ENCODE data around the gene RNF214. TPM values are rescaled to one million over a fixed set of nuclear protein-coding genes. Genes with fewer than 3 reads are reported as not detected.
A peak's percentile ranks its signal among the peaks of the same experiment; 100 is the strongest.
"Not testable (repeated sequence)": the region's sequence is repeated elsewhere in the genome, so short reads cannot be mapped to it uniquely, and the experiment has no call there.

The RNF214 gene
- total RNA-seq, 1 experiment from 2014 or later: 1.7 TPM

GRCh38 chr11:117195761-117196160, 36.7 kb upstream of the RNF214 start:
- DNase-seq (ENCODE audit: low read depth): no peak
- in situ Hi-C loops (cut with HindIII; ENCODE audit: low pct_unique_long_range_greater_than_20kb, low sequenced_read_pairs): no loop called here

GRCh38 chr11:117197006-117197405, 35.5 kb upstream of the RNF214 start:
- no peak for DNase-seq (ENCODE audit: low read depth)
- in situ Hi-C loops (cut with HindIII; ENCODE audit: low pct_unique_long_range_greater_than_20kb, low sequenced_read_pairs): no loop called here

- in situ Hi-C loops (cut with HindIII; ENCODE audit: low pct_unique_long_range_greater_than_20kb, low sequenced_read_pairs): no loop called here
- no peak for DNase-seq (ENCODE audit: low read depth)
Observed at GRCh38 chr11:117197516-117198456, 34.7 kb upstream of the RNF214 start.

GRCh38 chr11:117198613-117199012, 33.9 kb upstream of the RNF214 start:
- in situ Hi-C loops (cut with HindIII; ENCODE audit: low pct_unique_long_range_greater_than_20kb, low sequenced_read_pairs): no loop called here
- DNase-seq (ENCODE audit: low read depth): no peak

DNA sequence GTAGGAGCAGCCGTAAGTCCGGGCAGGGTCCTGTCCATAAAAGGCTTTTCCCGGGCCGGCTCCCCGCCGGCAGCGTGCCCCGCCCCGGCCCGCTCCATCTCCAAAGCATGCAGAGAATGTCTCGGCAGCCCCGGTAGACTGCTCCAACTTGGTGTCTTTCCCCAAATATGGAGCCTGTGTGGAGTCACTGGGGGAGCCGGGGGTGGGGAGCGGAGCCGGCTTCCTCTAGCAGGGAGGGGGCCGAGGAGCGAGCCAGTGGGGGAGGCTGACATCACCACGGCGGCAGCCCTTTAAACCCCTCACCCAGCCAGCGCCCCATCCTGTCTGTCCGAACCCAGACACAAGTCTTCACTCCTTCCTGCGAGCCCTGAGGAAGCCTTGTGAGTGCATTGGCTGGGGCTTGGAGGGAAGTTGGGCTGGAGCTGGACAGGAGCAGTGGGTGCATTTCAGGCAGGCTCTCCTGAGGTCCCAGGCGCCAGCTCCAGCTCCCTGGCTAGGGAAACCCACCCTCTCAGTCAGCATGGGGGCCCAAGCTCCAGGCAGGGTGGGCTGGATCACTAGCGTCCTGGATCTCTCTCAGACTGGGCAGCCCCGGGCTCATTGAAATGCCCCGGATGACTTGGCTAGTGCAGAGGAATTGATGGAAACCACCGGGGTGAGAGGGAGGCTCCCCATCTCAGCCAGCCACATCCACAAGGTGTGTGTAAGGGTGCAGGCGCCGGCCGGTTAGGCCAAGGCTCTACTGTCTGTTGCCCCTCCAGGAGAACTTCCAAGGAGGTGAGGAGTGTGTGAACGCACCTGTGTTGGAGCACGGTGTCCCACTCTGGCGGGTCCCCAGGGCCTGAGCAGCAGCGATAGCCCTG, 33.2 kb upstream of the RNF214 start, which contains the start of gene TAGLN:
Gene TAGLN, plus strand, starts transcription at position 318 of the 863 bp plus-strand sequence. CDS start 3,644 bp downstream, outside the sequence.
- in situ Hi-C loops (cut with HindIII; ENCODE audit: low pct_unique_long_range_greater_than_20kb, low sequenced_read_pairs): no loop called here
- no peak for DNase-seq (ENCODE audit: low read depth)

DNA sequence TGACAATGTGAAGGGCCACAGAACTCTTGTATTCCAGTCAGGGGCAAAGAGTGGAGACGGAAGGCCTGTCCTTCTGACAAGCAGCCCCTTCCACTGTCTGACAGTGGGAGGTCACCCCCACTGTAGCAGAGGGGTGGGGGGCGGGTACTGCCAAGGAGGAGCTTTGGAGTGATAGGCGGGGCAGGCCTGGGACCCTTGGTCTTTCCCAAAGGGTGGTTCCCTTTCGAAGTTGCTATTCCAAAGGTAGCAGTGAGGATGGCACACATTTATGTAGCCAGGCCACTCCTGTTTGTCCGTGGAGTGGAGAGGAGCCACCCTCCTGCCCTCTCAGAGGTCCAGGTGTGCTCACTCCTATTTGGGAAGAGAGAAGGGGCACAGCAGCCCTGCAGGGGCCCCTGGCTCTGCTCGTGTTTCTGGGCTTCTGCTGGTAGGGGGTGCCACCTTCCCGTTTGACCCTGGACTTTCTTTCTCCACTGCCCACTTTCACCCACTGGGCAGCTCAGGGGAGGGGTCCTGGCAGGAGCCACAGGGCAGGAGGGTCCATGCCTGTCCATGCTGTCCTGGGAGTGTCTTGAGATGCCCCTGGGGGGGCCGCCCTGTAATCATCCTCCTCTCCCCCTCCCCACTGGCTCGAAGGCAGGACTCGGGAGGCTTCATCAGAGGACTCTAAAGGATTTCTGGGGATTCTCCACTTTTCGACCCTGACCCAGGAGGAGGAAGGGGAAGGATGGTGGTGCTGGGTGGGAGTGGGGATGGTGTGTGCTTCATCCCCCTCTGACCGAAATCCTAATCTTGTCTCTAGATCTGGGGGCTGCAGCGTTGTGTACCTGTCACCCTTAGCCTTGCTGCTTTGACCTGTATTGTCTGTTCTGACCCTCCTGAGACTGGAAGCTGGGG, 32.3 kb upstream of the RNF214 start:
- DNase-seq (ENCODE audit: low read depth): no peak
- in situ Hi-C loops (cut with HindIII; ENCODE audit: low pct_unique_long_range_greater_than_20kb, low sequenced_read_pairs): no loop called here

GRCh38 chr11:117200813-117201657, 31.4 kb upstream of the RNF214 start:
- in situ Hi-C loops (cut with HindIII; ENCODE audit: low pct_unique_long_range_greater_than_20kb, low sequenced_read_pairs): no loop called here
- DNase-seq (ENCODE audit: low read depth): no peak

- in situ Hi-C loops (cut with HindIII; ENCODE audit: low pct_unique_long_range_greater_than_20kb, low sequenced_read_pairs): no loop called here
- DNase-seq (ENCODE audit: low read depth): no peak
Observed at GRCh38 chr11:117201658-117202305, 30.7 kb upstream of the RNF214 start.

GRCh38 chr11:117202386-117203068, 29.9 kb upstream of the RNF214 start:
- no peak for DNase-seq (ENCODE audit: low read depth)

GRCh38 chr11:117203069-117203407, 29.4 kb upstream of the RNF214 start:
- in situ Hi-C loops (cut with HindIII; ENCODE audit: low pct_unique_long_range_greater_than_20kb, low sequenced_read_pairs): no loop called here
- no peak for DNase-seq (ENCODE audit: low read depth)

More at GRCh38 chr11:117202386-117203068, 29.9 kb upstream of the RNF214 start:
- in situ Hi-C loops (cut with HindIII; ENCODE audit: low pct_unique_long_range_greater_than_20kb, low sequenced_read_pairs): no loop called here

- no peak for DNase-seq (ENCODE audit: low read depth)
- in situ Hi-C loops (cut with HindIII; ENCODE audit: low pct_unique_long_range_greater_than_20kb, low sequenced_read_pairs): no loop called here
Observed at GRCh38 chr11:117204283-117205080, 28.0 kb upstream of the RNF214 start.

GRCh38 chr11:117205211-117205818, 27.2 kb upstream of the RNF214 start:
- in situ Hi-C loops (cut with HindIII; ENCODE audit: low pct_unique_long_range_greater_than_20kb, low sequenced_read_pairs): no loop called here
- DNase-seq (ENCODE audit: low read depth): no peak

DNA sequence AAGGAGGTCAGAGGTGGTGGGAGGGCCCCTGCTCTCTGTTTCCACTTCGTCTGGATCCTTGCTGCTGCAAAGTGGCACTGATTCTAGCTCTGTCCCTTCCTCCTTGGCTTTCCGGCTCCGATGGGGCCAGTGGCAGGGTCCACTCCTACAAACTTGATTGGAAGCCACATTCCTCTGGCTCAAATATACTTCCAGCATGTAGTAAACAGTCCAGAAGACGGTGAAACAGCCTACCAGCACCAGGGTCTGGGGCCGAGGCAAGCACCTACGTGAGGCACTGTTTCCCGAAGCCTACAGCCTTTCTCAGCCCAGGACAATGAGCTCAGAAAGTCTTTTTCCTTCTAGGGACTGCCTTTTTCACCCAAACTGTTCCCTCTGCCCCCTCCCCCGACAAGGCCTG, 26.4 kb upstream of the RNF214 start:
- in situ Hi-C loops (cut with HindIII; ENCODE audit: low pct_unique_long_range_greater_than_20kb, low sequenced_read_pairs); DNase-seq (ENCODE audit: low read depth): not testable (repeated sequence)

DNA sequence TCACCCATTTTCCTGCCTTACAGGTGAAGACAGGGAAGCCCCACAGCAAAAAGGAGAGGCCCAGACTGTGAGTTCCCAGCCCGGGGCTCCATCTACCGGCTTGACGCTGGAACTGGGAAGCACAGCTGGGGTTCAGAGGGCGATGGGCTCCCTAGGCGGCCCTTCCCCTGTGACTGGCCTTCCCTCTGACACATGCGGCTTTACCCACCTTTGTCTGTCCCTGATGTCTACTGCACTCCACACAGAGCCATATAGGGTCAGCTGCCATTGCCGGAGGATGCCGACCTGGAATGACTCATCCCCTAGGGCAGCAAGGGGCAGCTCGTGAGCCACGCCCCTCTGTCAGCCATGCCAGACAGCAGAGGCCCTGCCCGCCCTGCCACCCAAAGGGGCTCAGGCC, 25.6 kb upstream of the RNF214 start:
- in situ Hi-C loops (cut with HindIII; ENCODE audit: low pct_unique_long_range_greater_than_20kb, low sequenced_read_pairs): not testable (repeated sequence)
- peak; percentile 27 for DNase-seq (ENCODE audit: low read depth)

- in situ Hi-C loops (cut with HindIII; ENCODE audit: low pct_unique_long_range_greater_than_20kb, low sequenced_read_pairs); DNase-seq (ENCODE audit: low read depth): not testable (repeated sequence)
Observed at GRCh38 chr11:117207481-117207880, 25.0 kb upstream of the RNF214 start.
